ENCODE data around the gene PI4KA.
"Not testable (repeated sequence)": the region's sequence is repeated elsewhere in the genome, so short reads cannot be mapped to it uniquely, and the experiment has no call there.

GRCh38 chr22:20675613-20676012 lies 183.0 kb downstream of the PI4KA start:
- not testable (repeated sequence) for TF ChIP-seq EZH2 (IDR thresholded peaks at IDR 0.05; ENCODE audit: borderline replicate concordance, low read length); CTCF (conservative IDR thresholded peaks at IDR 0.05 in 1 of 2, IDR thresholded peaks at IDR 0.05 in 1 of 2; ENCODE audit: extremely low read depth in 1 of 2, insufficient read depth in 1 of 2, low read depth in 1 of 2, low read length in 2 of 2)

Data from mammary epithelial cell (primary cell).